ENCODE measurements around the gene CALML4.

CALML4 gene

GRCh38 chr15:68211656-68212320 lies 6.7 kb upstream of the CALML4 start:
- ChIA-PET POLR2A (ENCODE audit: low non-redundant PET) (no interaction called here), CTCF (interaction anchor here (0.5 to 1.1 kb wide), 4 partner anchors 10 to 1212 kb away, joined by 3 to 4 read pairs (median 3); no protein-coding TSS in a partner anchor)
- no peak for TF ChIP-seq CTCF (conservative IDR thresholded peaks at IDR 0.05; ENCODE audit: low read depth)
- no peak for DNase-seq (ENCODE audit: low spot score)
- no peak overlapping the region for H3K27ac ChIP-seq

GRCh38 chr15:68210821-68211655 lies 5.9 kb upstream of the CALML4 start:
- TF ChIP-seq CTCF (conservative IDR thresholded peaks at IDR 0.05; ENCODE audit: low read depth) = peak; percentile 82
- peak overlapping the region; percentile 69 for H3K27ac ChIP-seq
- CTCF ChIA-PET = interaction anchor here (0.5 to 1.5 kb wide), 13 partner anchors 8 to 1405 kb away, joined by 3 to 6 read pairs (median 3); partner anchors contain the start of gene CLN6
- POLR2A ChIA-PET (ENCODE audit: low non-redundant PET) = no interaction called here
- peak; percentile 48 for DNase-seq (ENCODE audit: low spot score)

- POLR2A ChIA-PET (ENCODE audit: low non-redundant PET) = no interaction called here
- DNase-seq (ENCODE audit: low spot score) = no peak
- CTCF ChIA-PET = interaction anchor here (0.6 to 1.5 kb wide), 9 partner anchors 9 to 1169 kb away, joined by 3 to 6 read pairs (median 4); partner anchors contain the start of gene CLN6
- H3K27ac ChIP-seq = peak overlapping the region; percentile 69
- no peak for TF ChIP-seq CTCF (conservative IDR thresholded peaks at IDR 0.05; ENCODE audit: low read depth)
Observed at GRCh38 chr15:68210409-68210756, 5.3 kb upstream of the CALML4 start.

GRCh38 chr15:68209735-68210408 lies 4.7 kb upstream of the CALML4 start:
- H3K27ac ChIP-seq = peak overlapping the region; percentile 69
- POLR2A ChIA-PET (ENCODE audit: low non-redundant PET) = no interaction called here
- CTCF ChIA-PET = interaction anchor here (0.6 to 1.5 kb wide), 8 partner anchors 9 to 1168 kb away, joined by 3 to 6 read pairs (median 4); partner anchors contain the start of gene CLN6

GRCh38 chr15:68209272-68209671 lies 4.1 kb upstream of the CALML4 start:
- TF ChIP-seq CTCF (conservative IDR thresholded peaks at IDR 0.05; ENCODE audit: low read depth) = no peak
- no peak for DNase-seq (ENCODE audit: low spot score)
- peak overlapping the region; percentile 69 for H3K27ac ChIP-seq
- ChIA-PET POLR2A (ENCODE audit: low non-redundant PET) (no interaction called here), CTCF (interaction anchor here (0.5 to 0.9 kb wide), 2 partner anchors 14 to 48 kb away, joined by 3 read pairs; no protein-coding TSS in a partner anchor)

More at GRCh38 chr15:68209735-68210408, 4.7 kb upstream of the CALML4 start:
- no peak for DNase-seq (ENCODE audit: low spot score)
- TF ChIP-seq CTCF (conservative IDR thresholded peaks at IDR 0.05; ENCODE audit: low read depth) = no peak

Measured in RWPE1 (cell line).